HEK293 (cell line): Measurements from ENCODE around the gene MTX1.

ENCODE experiments used
- BCL11B ChIP-seq: fragments of 450-650 bp; formaldehyde crosslinking; IDR thresholded peaks from 2 replicates; pipeline ENCODE4 v1.5.1; 2016; ENCODE audit warnings: low read depth, missing biosample characterization, missing genetic modification characterization
- HOXA7 ChIP-seq: sonication (generic); formaldehyde crosslinking; IDR thresholded peaks from 2 replicates; pipeline ENCODE4 v1.8.1; 2022; ENCODE audit warnings: missing genetic modification reagents, borderline replicate concordance
- PRDM1 ChIP-seq: fragments of 450-650 bp; formaldehyde crosslinking; IDR thresholded peaks from 2 replicates; pipeline ENCODE4; 2016; ENCODE audit warnings: missing biosample characterization, missing genetic modification characterization
- SP2 ChIP-seq: fragments of 450-650 bp; formaldehyde crosslinking; IDR thresholded peaks from 2 replicates; pipeline ENCODE4 v1.5.1; 2016; ENCODE audit warnings: missing biosample characterization, missing genetic modification characterization
- YY2 ChIP-seq: fragments of 450-650 bp; formaldehyde crosslinking; IDR thresholded peaks from 2 replicates; pipeline ENCODE4 v1.5.1; 2016; ENCODE audit warnings: missing biosample characterization, missing genetic modification characterization
- ZBTB17 ChIP-seq: fragments of 450-650 bp; formaldehyde crosslinking; IDR thresholded peaks from 2 replicates; pipeline ENCODE4 v1.5.1; 2016; ENCODE audit warnings: missing biosample characterization, missing genetic modification characterization
- ZBTB48 ChIP-seq: fragments of 450-650 bp; formaldehyde crosslinking; IDR thresholded peaks from 2 replicates; pipeline ENCODE4 v1.5.1; 2016; ENCODE audit warnings: missing biosample characterization, missing genetic modification characterization
- ZBTB7A ChIP-seq: fragments of 450-650 bp; formaldehyde crosslinking; IDR thresholded peaks from 2 replicates; pipeline ENCODE4 v1.5.1; 2016; ENCODE audit warnings: low read depth, missing biosample characterization, missing genetic modification characterization
- ZEB2 ChIP-seq: fragments of 450-650 bp; formaldehyde crosslinking; IDR thresholded peaks from 2 replicates; pipeline ENCODE4 v1.5.1; 2016; ENCODE audit warnings: missing biosample characterization, missing genetic modification characterization
- ZFHX2 ChIP-seq: fragments of 450-650 bp; formaldehyde crosslinking; conservative IDR thresholded peaks from 2 replicates; pipeline ENCODE4 v1.5.1; 2016; ENCODE audit warnings: missing biosample characterization, missing genetic modification characterization
- ZFP3 ChIP-seq: fragments of 450-650 bp; formaldehyde crosslinking; IDR thresholded peaks from 2 replicates; pipeline ENCODE4 v1.5.1; 2016; ENCODE audit warnings: low read depth, missing biosample characterization, missing genetic modification characterization
- ZFP37 ChIP-seq: fragments of 450-650 bp; formaldehyde crosslinking; IDR thresholded peaks from 2 replicates; pipeline ENCODE4 v1.5.1; 2016; ENCODE audit warnings: missing biosample characterization, missing genetic modification characterization
- ZNF10 ChIP-seq: fragments of 450-650 bp; formaldehyde crosslinking; IDR thresholded peaks from 2 replicates; pipeline ENCODE4 v1.5.1; 2017; ENCODE audit warnings: missing biosample characterization, missing genetic modification characterization
- ZNF112 ChIP-seq: fragments of 450-650 bp; formaldehyde crosslinking; IDR thresholded peaks from 2 replicates; pipeline ENCODE4 v1.5.0; 2017; ENCODE audit warnings: missing biosample characterization, missing genetic modification characterization
- ZNF214 ChIP-seq: fragments of 450-650 bp; formaldehyde crosslinking; IDR thresholded peaks from 2 replicates; pipeline ENCODE4 v1.5.1; 2017; ENCODE audit warnings: missing biosample characterization, mild to moderate bottlenecking, missing genetic modification characterization, borderline replicate concordance
- ZNF221 ChIP-seq: fragments of 450-650 bp; formaldehyde crosslinking; IDR thresholded peaks from 2 replicates; pipeline ENCODE4 v1.5.1; 2017; ENCODE audit warnings: missing biosample characterization, missing genetic modification characterization, borderline replicate concordance
- ZNF248 ChIP-seq: fragments of 450-650 bp; formaldehyde crosslinking; IDR thresholded peaks from 2 replicates; pipeline ENCODE4 v1.5.1; 2017; ENCODE audit warnings: missing biosample characterization, missing genetic modification characterization
- ZNF354C ChIP-seq: fragments of 450-650 bp; formaldehyde crosslinking; IDR thresholded peaks from 2 replicates; pipeline ENCODE4 v1.5.1; 2016; ENCODE audit warnings: missing biosample characterization, missing genetic modification characterization, low read depth, borderline replicate concordance
- ZNF37A ChIP-seq: fragments of 450-650 bp; IDR thresholded peaks from 2 replicates; pipeline ENCODE4 v1.5.1; 2018; ENCODE audit warnings: missing biosample characterization, missing genetic modification characterization
- ZNF48 ChIP-seq: fragments of 450-650 bp; formaldehyde crosslinking; IDR thresholded peaks from 2 replicates; pipeline ENCODE4 v1.5.1; 2016; ENCODE audit warnings: missing biosample characterization, missing genetic modification characterization
- ZNF510 ChIP-seq: fragments of 450-650 bp; formaldehyde crosslinking; IDR thresholded peaks from 2 replicates; pipeline ENCODE4 v1.5.1; 2018; ENCODE audit warnings: mild to moderate bottlenecking, missing genetic modification characterization, missing biosample characterization; ENCODE audit not compliant: insufficient replicate concordance
- ZNF529 ChIP-seq: fragments of 450-650 bp; formaldehyde crosslinking; IDR thresholded peaks from 2 replicates; pipeline ENCODE4 v1.5.1; 2017; ENCODE audit warnings: missing genetic modification characterization, missing biosample characterization; ENCODE audit not compliant: insufficient replicate concordance
- ZNF621 ChIP-seq: fragments of 450-650 bp; formaldehyde crosslinking; IDR thresholded peaks from 2 replicates; pipeline ENCODE4 v1.5.1; 2017; ENCODE audit warnings: missing biosample characterization, missing genetic modification characterization
- ZNF658 ChIP-seq: fragments of 450-650 bp; formaldehyde crosslinking; IDR thresholded peaks from 2 replicates; pipeline ENCODE4; 2016; ENCODE audit warnings: missing biosample characterization, missing genetic modification characterization
- TF ChIP-seq, protein P1 (sequence below): fragments of 450-650 bp; formaldehyde crosslinking; IDR thresholded peaks from 2 replicates; pipeline ENCODE4 v1.5.1; 2016; ENCODE audit warnings: missing biosample characterization, missing genetic modification characterization
- TF ChIP-seq, protein P2 (sequence below): fragments of 450-650 bp; formaldehyde crosslinking; IDR thresholded peaks from 2 replicates; pipeline ENCODE4 v1.5.1; 2016; ENCODE audit warnings: missing biosample characterization, missing genetic modification characterization
- TF ChIP-seq, protein P3 (sequence below): fragments of 450-650 bp; formaldehyde crosslinking; IDR thresholded peaks from 2 replicates; pipeline ENCODE4 v1.5.1; 2017; ENCODE audit warnings: missing biosample characterization, mild to moderate bottlenecking, missing genetic modification characterization, moderate library complexity
- TF ChIP-seq, protein P4 (sequence below): fragments of 450-650 bp; formaldehyde crosslinking; IDR thresholded peaks from 2 replicates; pipeline ENCODE4 v1.5.1; 2016; ENCODE audit warnings: missing biosample characterization, missing genetic modification characterization, borderline replicate concordance
- TF ChIP-seq, protein P5 (sequence below): IDR thresholded peaks from 2 replicates; pipeline ENCODE4 v1.6.1; 2011; ENCODE audit warnings: mild to moderate bottlenecking, low read depth, low read length, borderline replicate concordance

Gene MTX1

DNA sequence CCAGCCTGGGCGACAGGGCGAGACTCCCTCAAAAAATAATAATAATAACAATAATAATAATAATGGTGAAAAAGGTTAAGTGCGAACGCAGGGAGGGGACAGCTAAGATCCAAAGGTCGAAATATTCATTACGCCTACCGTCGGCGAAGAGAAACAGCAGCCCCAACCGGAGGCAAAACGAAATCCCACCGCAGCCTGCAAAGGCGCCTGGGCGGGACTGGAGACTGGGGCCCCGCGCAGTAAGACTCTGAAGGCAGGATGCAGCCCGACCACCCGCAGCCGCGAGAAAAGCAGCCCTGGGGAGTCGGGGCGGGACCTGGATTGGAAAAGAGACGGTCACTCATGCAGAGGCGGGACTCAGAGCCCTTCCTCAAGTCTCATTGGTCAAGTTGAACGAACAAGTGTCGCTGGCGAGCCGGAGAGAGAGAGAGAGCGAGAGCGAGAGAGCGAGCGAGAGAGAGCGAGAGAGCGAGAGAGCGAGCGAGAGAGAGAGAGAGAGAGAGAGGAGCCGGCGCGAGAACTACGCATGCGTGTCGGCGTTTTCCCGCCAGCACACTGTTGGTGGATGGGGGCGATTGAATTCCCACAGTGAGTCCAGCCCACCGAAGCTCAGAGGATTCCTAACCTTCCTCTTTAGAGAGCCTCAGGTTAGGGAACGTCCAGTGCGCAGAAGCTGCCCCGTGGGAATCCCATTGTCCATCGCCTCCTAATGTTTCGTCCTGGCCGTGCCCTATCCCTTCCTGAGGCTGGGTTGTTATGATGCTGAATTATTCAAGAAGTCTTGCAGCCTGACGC lies 36.1 kb downstream of the MTX1 start (continued):
- TF ChIP-seq, protein P1, sequence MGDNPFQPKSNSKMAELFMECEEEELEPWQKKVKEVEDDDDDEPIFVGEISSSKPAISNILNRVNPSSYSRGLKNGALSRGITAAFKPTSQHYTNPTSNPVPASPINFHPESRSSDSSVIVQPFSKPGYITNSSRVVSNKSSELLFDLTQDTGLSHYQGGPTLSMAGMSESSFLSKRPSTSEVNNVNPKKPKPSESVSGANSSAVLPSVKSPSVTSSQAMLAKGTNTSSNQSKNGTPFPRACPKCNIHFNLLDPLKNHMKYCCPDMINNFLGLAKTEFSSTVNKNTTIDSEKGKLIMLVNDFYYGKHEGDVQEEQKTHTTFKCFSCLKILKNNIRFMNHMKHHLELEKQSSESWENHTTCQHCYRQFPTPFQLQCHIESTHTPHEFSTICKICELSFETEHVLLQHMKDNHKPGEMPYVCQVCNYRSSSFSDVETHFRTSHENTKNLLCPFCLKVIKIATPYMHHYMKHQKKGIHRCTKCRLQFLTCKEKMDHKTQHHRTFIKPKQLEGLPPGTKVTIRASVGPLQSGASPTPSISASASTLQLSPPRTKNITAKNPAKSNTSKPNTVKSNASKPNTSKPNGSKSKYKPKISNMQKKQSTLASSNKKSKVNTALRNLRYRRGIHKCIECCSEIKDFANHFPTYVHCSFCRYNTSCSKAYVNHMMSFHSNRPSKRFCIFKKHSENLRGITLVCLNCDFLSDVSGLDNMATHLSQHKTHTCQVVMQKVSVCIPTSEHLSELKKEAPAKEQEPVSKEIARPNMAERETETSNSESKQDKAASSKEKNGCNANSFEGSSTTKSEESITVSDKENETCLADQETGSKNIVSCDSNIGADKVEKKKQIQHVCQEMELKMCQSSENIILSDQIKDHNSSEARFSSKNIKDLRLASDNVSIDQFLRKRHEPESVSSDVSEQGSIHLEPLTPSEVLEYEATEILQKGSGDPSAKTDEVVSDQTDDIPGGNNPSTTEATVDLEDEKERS (tag by site-specific recombination): peak; percentile 99
- TF ChIP-seq ZBTB17 (tag by site-specific recombination) (peak; percentile 100), ZNF248 (tag by site-specific recombination) (no peak), ZNF658 (no peak; the same call in 1 of the 2 replicates), ZNF529 (no peak), BCL11B (tag by site-specific recombination) (peak; percentile 100), ZBTB7A (tag by site-specific recombination) (peak; percentile 100), ZNF10 (tag by site-specific recombination) (peak; percentile 85; the same call in 1 of the 2 replicates), ZNF37A (no peak), ZNF214 (tag by site-specific recombination) (0 out of 2 replicates have a peak, but pooled peaks have one; percentile 42), ZNF621 (tag by site-specific recombination) (peak; percentile 83; the same call in 1 of the 2 replicates), ZNF510 (no peak), ZNF112 (no peak), YY2 (tag by site-specific recombination) (peak; percentile 82), ZBTB48 (tag by site-specific recombination) (peak; percentile 96), ZFHX2 (peak; percentile 84), ZNF48 (tag by site-specific recombination) (0 out of 2 replicates have a peak, but pooled peaks have one; percentile 65), PRDM1 (tag by site-specific recombination) (peak; percentile 100), HOXA7 (no peak), ZNF221 (tag by site-specific recombination) (no peak; the same call in 1 of the 2 replicates), SP2 (tag by site-specific recombination) (peak; percentile 96), ZFP37 (tag by site-specific recombination) (peak; percentile 97), ZNF354C (tag by site-specific recombination) (peak; percentile 98; the same call in 1 of the 2 replicates), ZEB2 (tag by site-specific recombination) (peak; percentile 100), ZFP3 (tag by site-specific recombination) (peak; percentile 66; the same call in 1 of the 2 replicates)
- TF ChIP-seq, protein P2, sequence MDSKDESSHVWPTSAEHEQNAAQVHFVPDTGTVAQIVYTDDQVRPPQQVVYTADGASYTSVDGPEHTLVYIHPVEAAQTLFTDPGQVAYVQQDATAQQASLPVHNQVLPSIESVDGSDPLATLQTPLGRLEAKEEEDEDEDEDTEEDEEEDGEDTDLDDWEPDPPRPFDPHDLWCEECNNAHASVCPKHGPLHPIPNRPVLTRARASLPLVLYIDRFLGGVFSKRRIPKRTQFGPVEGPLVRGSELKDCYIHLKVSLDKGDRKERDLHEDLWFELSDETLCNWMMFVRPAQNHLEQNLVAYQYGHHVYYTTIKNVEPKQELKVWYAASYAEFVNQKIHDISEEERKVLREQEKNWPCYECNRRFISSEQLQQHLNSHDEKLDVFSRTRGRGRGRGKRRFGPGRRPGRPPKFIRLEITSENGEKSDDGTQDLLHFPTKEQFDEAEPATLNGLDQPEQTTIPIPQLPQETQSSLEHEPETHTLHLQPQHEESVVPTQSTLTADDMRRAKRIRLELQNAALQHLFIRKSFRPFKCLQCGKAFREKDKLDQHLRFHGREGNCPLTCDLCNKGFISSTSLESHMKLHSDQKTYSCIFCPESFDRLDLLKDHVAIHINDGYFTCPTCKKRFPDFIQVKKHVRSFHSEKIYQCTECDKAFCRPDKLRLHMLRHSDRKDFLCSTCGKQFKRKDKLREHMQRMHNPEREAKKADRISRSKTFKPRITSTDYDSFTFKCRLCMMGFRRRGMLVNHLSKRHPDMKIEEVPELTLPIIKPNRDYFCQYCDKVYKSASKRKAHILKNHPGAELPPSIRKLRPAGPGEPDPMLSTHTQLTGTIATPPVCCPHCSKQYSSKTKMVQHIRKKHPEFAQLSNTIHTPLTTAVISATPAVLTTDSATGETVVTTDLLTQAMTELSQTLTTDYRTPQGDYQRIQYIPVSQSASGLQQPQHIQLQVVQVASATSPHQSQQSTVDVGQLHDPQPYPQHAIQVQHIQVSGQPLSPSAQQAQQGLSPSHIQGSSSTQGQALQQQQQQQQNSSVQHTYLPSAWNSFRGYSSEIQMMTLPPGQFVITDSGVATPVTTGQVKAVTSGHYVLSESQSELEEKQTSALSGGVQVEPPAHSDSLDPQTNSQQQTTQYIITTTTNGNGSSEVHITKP (tag by site-specific recombination): peak; percentile 94
- TF ChIP-seq, protein P3, sequence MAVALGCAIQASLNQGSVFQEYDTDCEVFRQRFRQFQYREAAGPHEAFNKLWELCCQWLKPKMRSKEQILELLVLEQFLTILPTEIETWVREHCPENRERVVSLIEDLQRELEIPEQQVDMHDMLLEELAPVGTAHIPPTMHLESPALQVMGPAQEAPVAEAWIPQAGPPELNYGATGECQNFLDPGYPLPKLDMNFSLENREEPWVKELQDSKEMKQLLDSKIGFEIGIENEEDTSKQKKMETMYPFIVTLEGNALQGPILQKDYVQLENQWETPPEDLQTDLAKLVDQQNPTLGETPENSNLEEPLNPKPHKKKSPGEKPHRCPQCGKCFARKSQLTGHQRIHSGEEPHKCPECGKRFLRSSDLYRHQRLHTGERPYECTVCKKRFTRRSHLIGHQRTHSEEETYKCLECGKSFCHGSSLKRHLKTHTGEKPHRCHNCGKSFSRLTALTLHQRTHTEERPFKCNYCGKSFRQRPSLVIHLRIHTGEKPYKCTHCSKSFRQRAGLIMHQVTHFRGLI (tag by site-specific recombination): peak; percentile 88
- TF ChIP-seq, protein P4, sequence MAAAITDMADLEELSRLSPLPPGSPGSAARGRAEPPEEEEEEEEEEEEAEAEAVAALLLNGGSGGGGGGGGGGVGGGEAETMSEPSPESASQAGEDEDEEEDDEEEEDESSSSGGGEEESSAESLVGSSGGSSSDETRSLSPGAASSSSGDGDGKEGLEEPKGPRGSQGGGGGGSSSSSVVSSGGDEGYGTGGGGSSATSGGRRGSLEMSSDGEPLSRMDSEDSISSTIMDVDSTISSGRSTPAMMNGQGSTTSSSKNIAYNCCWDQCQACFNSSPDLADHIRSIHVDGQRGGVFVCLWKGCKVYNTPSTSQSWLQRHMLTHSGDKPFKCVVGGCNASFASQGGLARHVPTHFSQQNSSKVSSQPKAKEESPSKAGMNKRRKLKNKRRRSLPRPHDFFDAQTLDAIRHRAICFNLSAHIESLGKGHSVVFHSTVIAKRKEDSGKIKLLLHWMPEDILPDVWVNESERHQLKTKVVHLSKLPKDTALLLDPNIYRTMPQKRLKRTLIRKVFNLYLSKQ: peak; percentile 100
- TF ChIP-seq, protein P5, sequence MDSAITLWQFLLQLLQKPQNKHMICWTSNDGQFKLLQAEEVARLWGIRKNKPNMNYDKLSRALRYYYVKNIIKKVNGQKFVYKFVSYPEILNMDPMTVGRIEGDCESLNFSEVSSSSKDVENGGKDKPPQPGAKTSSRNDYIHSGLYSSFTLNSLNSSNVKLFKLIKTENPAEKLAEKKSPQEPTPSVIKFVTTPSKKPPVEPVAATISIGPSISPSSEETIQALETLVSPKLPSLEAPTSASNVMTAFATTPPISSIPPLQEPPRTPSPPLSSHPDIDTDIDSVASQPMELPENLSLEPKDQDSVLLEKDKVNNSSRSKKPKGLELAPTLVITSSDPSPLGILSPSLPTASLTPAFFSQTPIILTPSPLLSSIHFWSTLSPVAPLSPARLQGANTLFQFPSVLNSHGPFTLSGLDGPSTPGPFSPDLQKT: no peak
